Activated naive CD8-positive, alpha-beta T cell treated with anti-CD3 and anti-CD28 coated beads for 36 hours (primary cell): Measurements from ENCODE around the gene CIDEA. TPM values are rescaled to one million over a fixed set of nuclear protein-coding genes. Genes with fewer than 3 reads are reported as not detected.
"Not testable (repeated sequence)": the region's sequence is repeated elsewhere in the genome, so short reads cannot be mapped to it uniquely, and the experiment has no call there.

ENCODE experiments used
- DNase-seq: peaks from one replicate; pipeline ENCODE4 v3.0.0; 2021
- H3K27ac Mint-ChIP-seq: one replicate; pipeline ENCODE4 v1.8.0; 2022; ENCODE audit warnings: mild to moderate bottlenecking, moderate library complexity, mixed read lengths
- H3K27me3 Mint-ChIP-seq: one replicate; pipeline ENCODE4 v1.8.0; 2022; ENCODE audit warnings: mild to moderate bottlenecking, mixed read lengths
- H3K36me3 Mint-ChIP-seq: one replicate; pipeline ENCODE4 v1.8.0; 2021; ENCODE audit warnings: mild to moderate bottlenecking, mixed read lengths
- H3K4me1 Mint-ChIP-seq: one replicate; pipeline ENCODE4 v1.8.0; 2021; ENCODE audit warnings: mixed read lengths
- H3K4me3 Mint-ChIP-seq: one replicate; pipeline ENCODE4 v1.8.0; 2022; ENCODE audit warnings: mild to moderate bottlenecking, moderate library complexity, mixed read lengths
- H3K9me3 Mint-ChIP-seq: one replicate; pipeline ENCODE4 v1.8.0; 2022; ENCODE audit warnings: mixed read lengths
- total RNA-seq, 2 experiments: library from RNA; stranded (reverse); gene quantifications; one replicate each; pipeline ENCODE4 v1.2.3, GENCODE V29; 2021

The CIDEA gene
- total RNA-seq, 2 experiments from 2014 or later = not detected

DNA sequence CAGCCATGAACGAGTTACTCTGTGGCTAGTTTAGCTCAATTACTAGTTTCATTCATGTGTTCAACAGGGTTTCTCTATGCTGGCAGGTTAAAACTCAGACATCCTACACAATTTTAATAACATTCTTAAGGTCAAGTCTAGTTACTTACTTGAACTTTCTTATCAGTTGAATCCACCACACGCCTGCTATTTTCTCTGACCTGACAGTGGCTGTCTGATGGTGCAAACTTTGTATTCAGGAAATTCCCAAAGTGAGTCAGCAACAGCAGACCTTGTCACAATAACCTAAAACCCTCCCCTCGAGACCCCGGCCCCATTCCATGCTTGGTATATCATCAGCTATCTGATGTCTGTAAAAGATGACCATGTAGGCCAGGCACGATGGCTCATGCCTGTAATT, 20.8 kb upstream of the CIDEA start:
- no peaks in the 10 kb centered on the region for H3K9me3 Mint-ChIP-seq
- no peak for DNase-seq
- H3K27me3 Mint-ChIP-seq = peaks cover 21% of the 10 kb centered on the region
- no peak overlapping the region for H3K27ac Mint-ChIP-seq
- no peak overlapping the region for H3K4me3 Mint-ChIP-seq
- H3K4me1 Mint-ChIP-seq = peaks cover 4% of the 10 kb centered on the region
- H3K36me3 Mint-ChIP-seq = no peaks in the 10 kb centered on the region

DNA sequence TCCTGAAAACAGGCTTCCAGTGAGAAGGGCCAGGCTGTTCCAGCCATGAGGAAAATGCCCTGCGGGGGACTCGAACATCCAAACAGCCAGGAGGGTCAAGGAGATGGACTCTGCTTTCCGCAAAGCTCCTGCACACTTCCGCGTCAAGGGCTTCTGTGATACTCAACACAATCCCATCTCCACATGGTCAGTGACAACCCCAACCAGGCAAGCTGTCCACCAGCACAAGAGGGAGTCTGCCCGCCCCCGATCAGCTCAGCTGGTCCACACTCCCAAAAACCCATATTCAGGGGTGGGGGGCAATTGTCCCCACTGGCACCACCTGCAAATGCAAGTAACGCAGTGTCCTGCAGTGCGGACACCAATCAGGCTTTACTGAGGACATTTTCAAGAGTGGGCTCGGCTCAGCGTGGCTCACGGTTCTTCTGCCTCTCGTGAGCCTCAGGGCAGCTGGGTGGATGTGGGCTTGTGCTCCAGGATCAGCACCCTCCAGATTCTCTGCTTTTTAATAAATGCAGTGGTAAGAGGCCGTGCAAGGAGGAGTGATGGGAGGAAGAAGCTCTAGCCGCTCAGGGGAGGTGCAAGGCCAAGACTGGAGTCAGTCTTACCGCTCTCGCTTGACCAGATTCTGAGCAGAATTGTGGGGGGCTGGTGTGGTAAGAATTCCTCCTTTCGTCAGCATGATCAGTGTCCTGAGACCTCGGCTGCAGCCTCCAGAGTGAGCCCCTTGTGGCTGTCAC, 19.5 kb upstream of the CIDEA start:
- no peak for DNase-seq
- peaks cover 24% of the 10 kb centered on the region for H3K27me3 Mint-ChIP-seq
- H3K4me3 Mint-ChIP-seq = no peak overlapping the region
- H3K36me3 Mint-ChIP-seq = no peaks in the 10 kb centered on the region
- H3K27ac Mint-ChIP-seq = no peak overlapping the region
- H3K4me1 Mint-ChIP-seq = peaks cover 4% of the 10 kb centered on the region
- no peaks in the 10 kb centered on the region for H3K9me3 Mint-ChIP-seq

DNA sequence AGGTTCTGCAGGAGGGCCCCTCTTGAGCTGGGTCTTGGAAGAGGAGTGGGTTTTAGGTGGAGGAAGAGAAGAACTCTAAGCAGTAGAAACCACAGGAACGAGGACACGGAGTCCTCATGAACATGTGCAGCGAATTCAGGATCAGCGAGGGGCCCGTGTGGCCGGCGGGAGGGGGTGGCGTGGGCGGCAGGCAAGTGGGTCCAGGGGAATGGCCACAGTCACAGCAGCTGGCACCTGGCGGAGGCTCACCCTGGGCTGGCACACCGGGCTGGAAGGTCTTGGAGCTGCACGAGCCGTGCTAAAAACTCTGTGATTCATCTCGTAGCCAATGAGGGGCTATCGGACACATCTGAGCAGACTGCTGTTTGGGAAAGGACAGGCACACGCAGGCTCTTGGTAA, 18.0 kb upstream of the CIDEA start:
- Mint-ChIP-seq H3K27ac (no peak overlapping the region), H3K4me3 (no peak overlapping the region), H3K9me3 (no peaks in the 10 kb centered on the region), H3K4me1 (peaks cover 4% of the 10 kb centered on the region), H3K36me3 (no peaks in the 10 kb centered on the region), H3K27me3 (peaks cover 16% of the 10 kb centered on the region)
- no peak for DNase-seq

DNA sequence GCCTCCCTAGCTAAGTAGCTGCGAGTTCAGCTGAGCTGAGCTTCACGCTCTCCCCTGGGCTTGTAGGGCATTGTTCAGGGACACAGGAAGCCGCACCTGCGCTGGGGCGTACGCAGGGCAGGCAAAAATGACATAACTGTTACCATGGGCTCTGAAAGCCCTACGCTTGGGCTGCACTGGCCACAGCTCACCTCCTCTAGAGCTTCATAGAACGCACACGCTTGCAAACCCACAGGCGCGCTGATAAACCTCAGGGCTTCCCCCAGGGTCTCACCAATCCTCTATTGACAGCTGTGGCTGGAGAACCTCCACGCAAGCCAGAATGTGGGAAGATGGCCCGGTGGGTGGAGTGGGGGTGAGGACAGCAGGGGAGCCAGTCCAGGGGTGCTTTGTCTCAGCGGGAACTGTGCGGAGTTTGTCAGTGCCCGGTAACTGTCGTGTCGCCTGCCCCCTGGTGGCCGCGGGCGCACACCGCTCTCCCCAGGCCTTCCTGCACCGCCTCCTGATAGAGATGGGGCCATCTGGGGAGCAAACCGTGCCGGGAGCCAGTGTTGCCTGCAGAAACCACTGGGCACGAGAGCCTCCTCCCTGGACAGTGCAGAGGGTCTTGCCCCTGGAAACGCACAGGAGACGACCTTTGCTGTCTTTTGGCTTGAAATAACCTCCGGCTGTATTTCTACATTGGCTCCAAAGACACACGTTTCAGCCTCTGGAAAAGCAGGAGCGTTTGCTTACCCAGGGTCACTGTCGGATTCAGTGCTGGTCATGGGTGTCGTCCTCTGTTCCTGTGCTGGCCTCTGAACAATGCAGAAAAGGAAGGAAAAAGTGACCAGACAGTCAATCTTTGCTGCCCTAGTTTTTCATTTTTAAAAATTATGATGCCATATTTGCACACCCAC, 17.0 kb upstream of the CIDEA start:
- no peaks in the 10 kb centered on the region for H3K36me3 Mint-ChIP-seq
- H3K4me3 Mint-ChIP-seq = no peak overlapping the region
- H3K4me1 Mint-ChIP-seq = peaks cover 4% of the 10 kb centered on the region
- peaks cover 16% of the 10 kb centered on the region for H3K27me3 Mint-ChIP-seq
- DNase-seq = peak; percentile 71
- no peak overlapping the region for H3K27ac Mint-ChIP-seq
- H3K9me3 Mint-ChIP-seq = no peaks in the 10 kb centered on the region

DNA sequence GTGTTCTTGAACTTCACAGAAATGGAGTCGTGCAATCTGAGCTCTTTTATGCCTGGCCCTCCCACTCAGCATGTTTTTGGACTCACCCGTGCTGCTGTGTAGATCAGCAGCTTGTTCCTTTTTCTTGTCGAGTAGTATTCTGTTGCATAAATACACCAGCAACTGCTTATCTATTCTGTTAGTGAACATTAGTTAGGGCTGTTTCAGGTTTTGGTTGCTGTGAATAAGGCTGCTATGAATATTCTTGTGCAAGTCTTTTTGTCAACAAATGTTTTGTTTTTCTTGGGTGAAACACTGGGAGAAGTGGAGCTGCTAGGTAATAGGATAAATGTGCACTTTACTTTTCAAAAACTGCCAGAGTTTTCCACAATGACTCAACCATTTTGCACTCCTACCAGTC, 15.3 kb upstream of the CIDEA start:
- Mint-ChIP-seq H3K4me3 (no peak overlapping the region), H3K4me1 (peaks cover 4% of the 10 kb centered on the region), H3K9me3 (no peaks in the 10 kb centered on the region), H3K27ac (no peak overlapping the region), H3K27me3 (peaks cover 20% of the 10 kb centered on the region), H3K36me3 (no peaks in the 10 kb centered on the region)
- no peak for DNase-seq

DNA sequence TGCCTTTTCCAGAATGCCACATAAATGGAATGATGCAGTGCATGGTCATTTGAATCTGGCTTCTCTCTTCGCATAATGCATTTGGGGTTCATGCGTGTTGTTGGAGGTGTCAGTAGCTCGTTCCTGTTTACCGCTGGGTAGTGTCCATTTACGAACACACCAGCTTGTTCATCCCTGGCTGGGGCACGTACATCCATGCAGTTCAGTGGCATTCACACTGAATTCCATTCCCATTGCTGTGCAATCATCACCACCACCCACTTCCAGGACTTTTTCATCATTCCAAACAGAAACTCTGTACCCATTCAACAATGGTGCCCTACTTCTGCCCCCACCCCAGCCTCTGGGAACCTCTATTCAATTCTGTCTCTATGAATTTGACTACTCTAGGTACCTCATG, 14.7 kb upstream of the CIDEA start:
- no peaks in the 10 kb centered on the region for H3K36me3 Mint-ChIP-seq
- H3K27me3 Mint-ChIP-seq = peaks cover 21% of the 10 kb centered on the region
- H3K27ac Mint-ChIP-seq = no peak overlapping the region
- H3K4me3 Mint-ChIP-seq = no peak overlapping the region
- H3K9me3 Mint-ChIP-seq = no peaks in the 10 kb centered on the region
- H3K4me1 Mint-ChIP-seq = peaks cover 4% of the 10 kb centered on the region
- no peak for DNase-seq

DNA sequence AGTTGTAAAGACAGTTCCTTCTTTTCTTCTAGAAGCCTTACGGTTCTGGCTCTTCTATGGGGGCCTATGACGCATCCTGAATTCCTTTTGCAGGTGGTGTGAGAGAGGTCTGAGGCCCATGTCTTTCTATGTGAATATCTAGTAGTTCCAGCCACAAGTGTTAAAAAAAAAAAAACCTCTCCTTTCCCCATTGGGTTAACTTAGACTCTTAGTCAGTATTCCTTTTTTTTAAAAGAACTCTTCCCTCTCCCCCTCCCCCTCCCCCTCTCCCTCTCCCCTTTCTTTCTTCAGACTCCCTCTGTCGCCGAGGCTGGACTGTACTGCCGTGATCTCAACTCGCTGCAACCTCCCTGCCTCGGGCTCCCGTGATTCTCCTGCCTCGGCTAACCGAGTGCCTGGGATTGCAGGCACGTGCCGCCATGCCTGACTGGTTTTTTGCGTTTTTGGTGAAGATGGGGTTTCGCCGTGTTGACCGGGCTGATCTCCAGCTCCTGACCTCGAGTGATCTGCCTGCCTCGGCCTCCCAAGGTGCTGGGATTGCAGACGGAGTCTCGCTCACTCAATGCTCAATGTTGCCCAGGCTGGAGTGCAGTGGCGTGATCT, 11.4 kb upstream of the CIDEA start:
- no peak overlapping the region for H3K27ac Mint-ChIP-seq
- DNase-seq = no peak
- H3K36me3 Mint-ChIP-seq = no peaks in the 10 kb centered on the region
- no peaks in the 10 kb centered on the region for H3K9me3 Mint-ChIP-seq
- no peak overlapping the region for H3K4me3 Mint-ChIP-seq
- H3K27me3 Mint-ChIP-seq = peaks cover 25% of the 10 kb centered on the region
- H3K4me1 Mint-ChIP-seq = no peaks in the 10 kb centered on the region

DNA sequence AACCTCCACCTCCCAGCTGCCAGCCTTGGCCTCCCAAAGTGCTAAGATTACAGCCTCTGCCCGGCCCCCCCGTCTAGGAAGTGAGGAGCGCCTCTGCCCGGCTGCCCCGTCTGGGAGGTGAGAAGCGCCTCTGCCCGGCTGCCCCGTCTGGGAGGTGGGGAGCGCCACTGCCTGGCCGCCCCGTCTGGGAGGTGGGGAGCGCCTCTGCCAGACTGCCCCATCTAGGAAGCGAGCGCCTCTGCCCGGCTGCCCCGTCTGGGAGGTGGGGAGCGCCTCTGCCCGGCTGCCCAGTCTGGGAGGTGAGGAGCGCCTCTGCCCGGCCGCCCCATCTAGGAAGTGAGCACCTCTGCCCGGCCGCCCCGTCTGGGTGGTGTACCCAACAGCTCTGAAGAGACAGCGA, 10.9 kb upstream of the CIDEA start:
- H3K27ac Mint-ChIP-seq, H3K9me3 Mint-ChIP-seq: not testable (repeated sequence)

DNA sequence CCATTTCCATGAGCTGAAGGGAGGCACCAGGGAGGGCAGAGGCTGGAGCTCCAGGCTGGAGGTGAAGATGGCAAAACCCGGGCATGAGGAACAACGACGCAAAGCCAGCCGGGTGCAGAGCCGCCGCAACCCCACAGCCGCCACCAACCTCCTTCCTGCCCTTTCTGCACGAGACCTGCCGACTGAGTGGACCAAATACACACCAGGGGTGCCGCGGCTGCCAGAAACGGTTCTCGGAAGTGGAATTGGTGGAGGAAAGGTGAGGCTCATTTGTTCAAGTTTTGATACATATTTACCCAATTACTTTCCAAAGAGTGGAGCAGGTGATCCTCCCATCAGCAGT, 8.4 kb upstream of the CIDEA start:
- Mint-ChIP-seq H3K27me3 (peaks cover 36% of the 10 kb centered on the region), H3K9me3 (no peaks in the 10 kb centered on the region), H3K4me1 (no peaks in the 10 kb centered on the region), H3K36me3 (no peaks in the 10 kb centered on the region), H3K27ac (no peak overlapping the region), H3K4me3 (no peak overlapping the region)
- DNase-seq = no peak

More for the DNA sequence above, 10.9 kb upstream of the CIDEA start:
- not testable (repeated sequence) for H3K36me3 Mint-ChIP-seq, H3K4me1 Mint-ChIP-seq, DNase-seq, H3K4me3 Mint-ChIP-seq
- peaks cover 26% of the 10 kb centered on the region for H3K27me3 Mint-ChIP-seq

DNA sequence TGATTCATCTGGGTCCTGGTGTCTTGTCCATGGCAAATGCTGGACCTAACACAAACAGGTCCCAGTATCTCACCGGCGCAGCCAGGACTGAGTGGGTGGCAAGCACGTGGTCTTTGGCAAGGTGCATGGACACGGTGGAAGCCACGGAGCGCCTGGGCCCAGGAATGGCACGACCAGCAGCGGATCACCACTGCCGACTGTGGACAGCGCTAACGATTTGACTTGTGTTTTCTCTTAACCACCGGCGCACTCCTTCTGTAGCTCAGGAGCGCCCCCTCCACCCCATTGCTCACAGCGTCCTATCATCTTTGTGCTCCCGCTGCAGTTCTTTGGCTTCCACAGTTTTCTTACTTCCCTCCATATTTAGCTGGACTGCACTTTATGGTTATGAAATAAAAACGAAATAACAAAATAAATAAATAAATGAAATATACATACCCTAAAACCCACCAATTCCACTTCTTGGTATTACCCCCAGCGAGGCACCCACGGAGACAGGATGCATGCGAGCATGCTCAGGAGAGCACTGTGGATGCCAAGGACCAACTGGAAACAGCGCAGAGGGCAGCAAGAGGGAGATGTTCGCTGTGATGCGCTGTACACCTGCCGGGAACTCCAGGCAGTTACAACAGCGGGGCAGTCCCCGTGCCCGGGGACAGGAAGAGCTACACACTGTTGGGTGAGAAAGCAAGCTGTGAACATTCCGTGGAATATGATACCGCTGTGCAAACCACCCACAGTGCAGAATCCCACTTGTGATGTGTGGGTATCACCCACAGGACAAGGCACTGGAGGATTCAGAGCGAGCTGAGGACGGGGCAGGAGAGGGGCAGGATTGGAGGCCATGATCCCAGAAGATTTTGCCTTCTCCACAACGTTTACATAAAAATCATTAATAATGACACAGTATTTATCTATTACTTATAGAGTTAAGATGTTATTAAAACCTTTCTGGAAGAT, 7.0 kb upstream of the CIDEA start:
- Mint-ChIP-seq H3K27me3 (peaks cover 50% of the 10 kb centered on the region), H3K36me3 (no peaks in the 10 kb centered on the region), H3K27ac (no peak overlapping the region), H3K9me3 (no peaks in the 10 kb centered on the region), H3K4me3 (no peak overlapping the region), H3K4me1 (no peaks in the 10 kb centered on the region)
- no peak for DNase-seq

DNA sequence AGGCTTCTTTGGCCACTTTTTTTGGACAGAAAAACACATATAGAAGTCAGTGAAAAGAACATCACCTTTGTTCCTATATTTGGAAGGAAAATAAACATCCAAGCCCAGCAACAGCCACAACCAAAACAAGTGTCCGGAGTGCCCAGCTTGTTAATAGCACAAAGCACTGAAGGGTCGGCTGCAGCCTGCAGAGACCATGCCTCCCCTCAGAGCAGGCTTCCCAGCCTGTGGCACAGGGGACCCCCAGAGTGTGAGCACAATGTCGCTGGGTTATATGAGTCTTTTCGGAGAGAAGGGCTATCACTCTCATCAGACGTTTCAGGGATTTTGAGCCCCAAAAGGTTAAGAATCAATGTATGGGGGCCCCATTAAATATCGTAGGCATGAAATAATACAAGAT, 6.2 kb upstream of the CIDEA start:
- H3K9me3 Mint-ChIP-seq = no peaks in the 10 kb centered on the region

DNA sequence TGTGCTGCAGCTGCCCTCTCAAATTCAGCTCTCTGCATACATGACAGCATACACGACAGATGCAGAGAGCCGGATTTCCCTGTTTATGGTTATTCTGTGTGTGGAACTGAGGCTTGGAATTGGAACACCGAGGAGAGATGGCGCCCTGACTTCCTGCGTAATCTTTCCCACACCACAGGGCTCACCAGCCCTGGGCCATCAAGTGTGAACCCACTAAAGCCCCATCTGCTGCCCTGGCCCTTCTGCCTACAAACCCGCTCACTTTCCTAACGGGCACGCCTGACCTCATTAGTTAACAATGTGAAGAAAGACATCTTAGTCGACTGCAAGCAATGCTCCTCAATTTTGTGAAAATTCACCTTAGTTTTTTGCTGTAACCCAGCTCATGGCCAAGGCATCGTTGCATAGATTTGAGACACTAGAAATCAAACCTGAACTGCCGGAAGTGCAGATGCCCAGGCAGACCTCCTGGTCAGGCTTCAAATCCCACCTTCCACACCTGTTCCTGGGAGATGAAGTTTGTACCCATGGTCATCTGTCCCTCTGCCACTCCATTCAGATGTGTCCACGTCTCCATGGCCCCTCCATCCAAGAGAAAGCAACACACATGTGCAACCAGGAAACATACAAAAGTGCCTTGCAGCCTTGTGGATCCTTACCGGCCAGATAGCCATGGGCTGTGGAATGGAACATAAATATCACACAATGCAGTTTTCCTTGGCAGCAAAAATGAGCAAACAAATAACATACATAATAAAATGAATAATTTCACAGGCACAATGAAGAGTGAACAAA, 5.0 kb upstream of the CIDEA start:
- H3K27ac Mint-ChIP-seq = no peak overlapping the region
- H3K27me3 Mint-ChIP-seq = peaks cover 66% of the 10 kb centered on the region
- H3K9me3 Mint-ChIP-seq = no peaks in the 10 kb centered on the region
- no peak for DNase-seq
- no peak overlapping the region for H3K4me3 Mint-ChIP-seq
- H3K4me1 Mint-ChIP-seq = no peaks in the 10 kb centered on the region
- H3K36me3 Mint-ChIP-seq = no peaks in the 10 kb centered on the region

More for the DNA sequence above, 6.2 kb upstream of the CIDEA start:
- DNase-seq = no peak
- Mint-ChIP-seq H3K4me3 (no peak overlapping the region), H3K36me3 (no peaks in the 10 kb centered on the region), H3K4me1 (no peaks in the 10 kb centered on the region), H3K27me3 (peaks cover 54% of the 10 kb centered on the region), H3K27ac (no peak overlapping the region)

DNA sequence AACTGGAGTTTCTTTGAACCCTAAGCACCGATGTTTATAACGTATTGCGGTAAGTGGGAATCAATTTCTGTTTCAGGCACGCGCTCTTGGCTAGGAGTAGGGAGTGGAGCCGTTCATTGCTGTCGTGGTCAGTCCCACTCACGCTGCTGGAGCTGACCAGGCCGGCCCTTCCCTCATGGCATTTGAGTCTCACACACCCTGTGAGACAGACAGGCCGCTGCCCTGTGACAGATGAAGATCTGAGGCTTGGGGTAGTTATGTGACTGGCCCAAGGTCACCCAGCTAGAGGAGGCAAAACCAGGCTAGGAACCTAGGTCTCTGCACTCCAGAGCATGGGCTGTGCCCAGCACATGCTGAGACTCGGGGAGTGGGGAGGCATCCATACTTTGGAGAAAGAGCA, 2.9 kb upstream of the CIDEA start:
- Mint-ChIP-seq H3K9me3 (no peaks in the 10 kb centered on the region), H3K27ac (no peak overlapping the region), H3K36me3 (no peaks in the 10 kb centered on the region), H3K27me3 (peaks cover 78% of the 10 kb centered on the region), H3K4me3 (no peak overlapping the region), H3K4me1 (no peaks in the 10 kb centered on the region)
- DNase-seq = no peak

DNA sequence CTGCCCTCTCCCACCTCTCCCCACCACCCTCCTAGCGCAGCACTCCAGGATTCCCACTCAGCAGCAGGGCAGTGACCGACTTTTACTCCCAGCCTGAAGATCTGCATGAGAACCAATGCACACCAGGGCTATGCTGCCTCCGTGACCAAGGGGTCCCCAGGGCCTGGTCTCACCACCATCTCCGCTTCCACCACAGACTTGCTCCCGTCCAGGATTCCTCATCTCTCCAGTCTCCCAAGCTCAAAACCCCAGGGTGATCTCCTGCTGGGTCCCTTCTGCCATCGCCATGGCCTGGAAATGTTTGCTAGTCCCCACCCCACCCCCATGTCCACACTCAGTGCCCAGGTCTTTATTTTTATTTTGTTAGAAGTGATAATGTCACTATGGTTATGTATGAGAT, 2.1 kb upstream of the CIDEA start:
- no peaks in the 10 kb centered on the region for H3K9me3 Mint-ChIP-seq
- no peak overlapping the region for H3K4me3 Mint-ChIP-seq
- no peak for DNase-seq
- peaks cover 77% of the 10 kb centered on the region for H3K27me3 Mint-ChIP-seq
- H3K36me3 Mint-ChIP-seq = no peaks in the 10 kb centered on the region
- H3K4me1 Mint-ChIP-seq = no peaks in the 10 kb centered on the region
- no peak overlapping the region for H3K27ac Mint-ChIP-seq
